HG03432 (cell line): ENCODE data around the gene MKLN1.
"Not testable (repeated sequence)": the region's sequence is repeated elsewhere in the genome, so short reads cannot be mapped to it uniquely, and the experiment has no call there.

Experiments used
- ATAC-seq: cut with Tn5 transposase; IDR thresholded peaks from one replicate; pipeline ENCODE4 v1.9.1; 2021; ENCODE audit warnings: mild to moderate bottlenecking, moderate library complexity; ENCODE audit not compliant: unreplicated experiment

Gene MKLN1

DNA sequence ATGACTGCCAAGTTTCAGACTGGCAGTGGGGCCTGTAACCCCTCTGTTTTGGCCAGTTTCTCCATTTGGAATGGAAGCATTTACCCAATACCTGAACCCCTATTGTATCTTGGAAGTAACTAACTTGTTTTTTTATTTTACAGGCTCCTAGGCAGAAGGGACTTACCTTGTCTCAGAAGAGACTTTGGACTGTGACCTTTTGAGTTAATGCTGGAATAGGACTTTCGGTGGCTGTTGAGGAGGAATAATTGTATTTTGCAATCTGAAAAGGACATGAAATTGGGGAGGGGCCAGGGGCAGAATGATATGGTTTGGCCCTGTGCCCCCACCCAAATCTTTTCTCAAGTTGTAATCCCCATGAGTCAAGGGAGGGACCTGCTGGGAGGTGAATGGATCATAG is 20.0 kb upstream of the MKLN1 start:
- no peak for ATAC-seq

DNA sequence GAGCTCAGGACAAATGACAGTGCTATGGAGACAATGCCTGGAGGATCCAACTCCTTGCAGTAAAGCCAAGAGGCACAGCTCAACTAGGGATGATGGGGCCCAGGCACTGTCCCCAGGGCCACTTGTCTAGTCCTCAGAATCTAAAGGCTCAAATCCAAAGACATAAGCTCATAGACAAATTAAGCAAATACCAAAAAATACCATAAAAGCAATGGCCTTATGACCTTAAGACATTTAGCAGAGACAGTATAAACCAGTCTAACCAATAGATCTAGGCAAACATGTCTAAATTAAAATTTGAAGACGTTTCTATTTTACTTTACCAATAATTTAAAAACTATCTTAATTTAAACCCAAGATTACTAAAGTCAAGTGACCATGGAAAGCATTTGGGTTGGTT is 14.8 kb upstream of the MKLN1 start:
- ATAC-seq = no peak

DNA sequence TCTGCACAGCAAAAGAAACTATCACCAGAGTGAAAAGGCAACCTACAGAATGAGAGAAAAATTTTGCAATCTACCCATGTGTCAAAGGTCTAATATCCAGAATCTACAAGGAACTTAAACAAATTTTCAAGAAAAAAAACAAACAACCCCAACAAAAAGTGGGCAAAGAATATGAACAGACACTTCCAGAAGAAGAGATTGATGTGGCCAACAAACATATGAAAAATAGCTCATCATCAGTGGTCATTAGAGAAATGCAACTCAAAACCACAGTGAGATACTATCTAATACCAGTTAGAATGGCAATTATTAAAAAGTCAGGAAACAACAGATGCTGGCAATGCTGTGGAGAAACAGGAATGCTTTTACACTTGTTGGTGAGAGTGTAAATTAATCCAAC is 7.1 kb upstream of the MKLN1 start:
- ATAC-seq = no peak

GRCh38 chr7:131321656-131322055 is 6.0 kb upstream of the MKLN1 start:
- ATAC-seq = no peak

- ATAC-seq = no peak
Observed at GRCh38 chr7:131322061-131322460, 5.6 kb upstream of the MKLN1 start.

DNA sequence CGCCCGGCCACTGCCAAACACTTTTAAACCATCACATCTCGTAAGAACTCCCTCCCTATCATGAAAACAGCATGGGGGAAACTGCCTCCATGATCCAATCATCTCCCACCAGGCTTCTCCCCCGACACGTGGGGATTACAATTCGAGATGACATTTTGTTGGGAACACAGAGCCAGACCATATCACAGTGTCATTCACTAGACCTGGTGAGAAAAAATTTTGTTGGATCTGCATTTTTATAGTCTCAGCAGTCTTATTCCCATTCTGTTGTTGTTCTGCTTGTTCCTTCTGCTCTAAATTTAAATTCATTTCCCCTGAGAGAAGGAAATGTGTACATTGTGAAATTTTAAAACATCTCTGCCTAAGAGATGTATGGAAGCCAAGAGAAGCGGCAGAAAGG is 4.8 kb upstream of the MKLN1 start:
- ATAC-seq = no peak

DNA sequence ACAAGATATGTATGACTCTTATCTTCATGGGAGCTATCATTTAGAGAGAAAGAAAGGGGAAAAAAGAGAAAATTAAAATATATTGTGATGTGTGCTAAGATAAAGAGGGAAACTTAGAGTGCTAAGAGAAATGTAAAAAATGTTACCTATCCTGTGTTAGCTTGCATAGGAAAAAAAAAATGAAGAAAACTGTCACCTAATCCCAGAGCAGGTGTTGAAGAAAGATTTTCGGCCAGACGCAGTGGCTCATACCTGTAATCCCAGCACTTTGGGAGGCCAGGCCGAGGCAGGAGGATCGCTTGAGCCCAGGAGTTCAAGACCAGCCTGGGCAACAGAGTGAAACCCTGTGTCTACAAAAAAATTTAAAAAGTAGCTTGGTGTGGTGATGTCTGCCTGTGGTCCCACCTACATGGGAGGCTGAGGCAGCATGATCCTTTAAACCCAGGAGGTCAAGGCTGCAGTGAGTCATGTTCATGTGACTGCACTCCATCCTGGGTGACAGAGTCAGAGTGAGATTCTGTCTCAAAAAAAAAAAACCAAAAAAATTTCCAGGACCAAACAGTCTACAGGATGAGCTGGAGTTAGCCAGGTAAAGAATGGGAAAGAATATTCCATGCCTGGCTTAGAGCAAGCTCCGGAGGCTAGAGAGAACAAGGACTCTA is 2.4 kb upstream of the MKLN1 start:
- ATAC-seq = no peak

DNA sequence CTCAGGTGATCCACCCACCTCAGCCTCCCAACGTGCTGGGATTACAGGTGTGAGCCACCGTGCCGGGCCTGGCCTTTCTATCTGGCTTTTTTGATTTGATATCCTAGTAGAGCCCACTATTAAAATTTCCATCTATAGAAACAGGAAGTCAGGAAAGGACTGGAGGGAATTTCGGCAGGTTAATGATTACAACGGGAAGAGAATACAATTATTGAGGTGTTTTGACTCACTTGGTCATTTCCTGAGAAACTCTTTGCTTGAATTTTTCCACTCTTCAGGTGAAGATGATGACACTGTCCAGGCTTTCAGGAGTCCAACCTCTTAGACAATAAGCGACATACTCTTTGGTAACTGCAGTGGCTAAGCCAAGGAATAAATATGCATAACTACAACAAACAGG is 1.1 kb upstream of the MKLN1 start:
- no peak for ATAC-seq

DNA sequence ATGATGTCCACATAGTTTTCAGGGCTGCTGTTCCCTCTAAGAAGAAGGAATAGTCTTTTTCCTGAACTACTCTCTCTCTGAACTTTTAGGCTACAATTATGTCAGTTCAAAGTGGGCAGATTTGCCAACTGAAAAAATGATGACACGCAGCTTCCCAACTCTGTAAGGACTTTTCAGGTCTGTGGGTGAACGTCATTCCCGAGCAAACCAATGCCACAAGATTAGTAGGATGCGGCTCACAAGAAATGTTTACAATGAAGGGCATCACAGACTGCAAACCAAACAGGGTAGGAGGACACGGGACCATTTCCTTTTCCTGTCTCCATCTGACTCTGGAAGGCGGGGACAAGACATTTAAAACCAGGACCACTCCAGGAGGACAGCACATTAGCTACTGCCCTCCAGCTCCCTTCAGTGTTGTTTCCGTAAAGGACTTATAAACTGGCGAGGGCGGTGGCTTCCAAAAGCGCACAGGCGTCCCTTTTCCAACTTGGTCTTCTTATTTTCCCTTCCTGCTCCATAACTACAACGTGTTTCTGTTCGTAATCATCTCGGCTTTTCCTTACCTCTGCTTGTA is 539 bp upstream of the MKLN1 start:
- peak; percentile 14 for ATAC-seq

DNA sequence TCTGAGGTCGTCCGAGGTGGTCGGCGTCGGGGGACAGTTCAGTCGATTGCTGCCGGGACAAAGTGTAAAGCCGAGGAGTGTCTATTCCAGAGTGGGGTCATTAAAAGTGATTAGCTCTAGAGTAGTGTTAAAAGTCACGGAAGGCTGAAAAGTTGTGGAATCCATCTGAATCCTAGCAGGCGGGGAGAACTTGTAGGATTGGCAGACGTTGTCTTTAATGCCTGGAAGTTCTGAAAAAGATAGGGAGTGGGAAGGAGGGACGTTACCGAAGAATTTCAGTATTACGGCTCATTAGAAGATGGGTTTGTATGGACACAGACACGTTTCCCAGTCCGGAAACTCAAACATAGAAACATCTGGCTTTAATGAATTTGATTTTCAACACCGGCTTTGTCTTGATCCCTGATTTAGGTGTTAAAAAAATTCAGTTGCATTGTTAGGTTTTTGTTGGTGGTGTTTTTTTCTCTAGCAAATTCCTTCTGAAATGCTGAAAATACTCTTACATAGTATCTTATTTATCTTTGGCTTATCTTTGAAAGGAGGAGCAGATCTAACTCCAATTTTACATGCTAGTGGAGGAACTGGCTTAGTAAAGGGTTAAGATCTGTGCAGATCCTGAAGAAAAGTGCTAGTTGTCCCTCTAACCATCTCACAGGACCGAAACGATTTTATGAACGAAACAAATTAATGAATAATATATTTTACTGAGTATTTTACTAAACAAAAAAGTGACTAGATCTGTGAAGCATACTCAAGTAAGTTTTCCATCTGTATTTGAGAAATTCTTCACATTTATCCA is 900 bp downstream of the MKLN1 start:
- no peak for ATAC-seq

DNA sequence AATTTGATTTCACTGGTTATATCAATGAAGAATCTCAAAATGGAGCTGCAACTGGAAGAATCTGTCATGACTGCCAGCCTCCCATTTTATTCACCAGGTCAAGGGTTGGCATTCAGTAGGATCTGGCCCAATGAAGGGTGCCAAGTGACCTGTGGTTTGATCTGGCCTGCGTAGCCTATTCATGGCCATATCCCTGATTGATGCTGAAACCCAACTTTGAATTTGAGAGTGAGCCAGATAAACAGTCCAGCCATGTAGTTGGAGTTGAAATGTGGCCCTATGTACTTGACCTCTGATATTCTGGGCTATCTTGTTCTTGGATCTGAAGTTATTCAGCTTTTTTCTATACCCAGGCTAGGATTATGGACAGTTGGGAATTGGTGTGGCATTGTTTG is 1.5 kb downstream of the MKLN1 start:
- no peak for ATAC-seq

GRCh38 chr7:131330299-131330698 is 2.6 kb downstream of the MKLN1 start:
- ATAC-seq = no peak

DNA sequence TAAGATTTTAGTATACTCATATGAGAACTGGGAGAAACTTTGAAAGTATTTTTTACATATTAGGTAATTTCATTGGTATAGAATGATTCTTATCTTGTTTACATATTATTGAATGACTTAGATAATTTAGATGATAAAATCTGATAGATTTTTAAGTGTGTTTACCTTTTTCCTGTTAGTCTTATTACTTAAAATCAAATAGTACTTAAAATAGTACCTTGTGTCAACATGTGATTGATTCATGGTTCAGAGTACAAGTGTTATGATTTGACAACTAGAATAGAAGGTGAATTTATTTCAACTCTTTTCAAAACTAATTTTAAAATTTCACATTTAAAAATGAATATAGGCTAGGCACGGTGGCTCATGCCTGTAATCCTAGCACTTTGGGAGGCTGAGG is 4.1 kb downstream of the MKLN1 start:
- no peak for ATAC-seq

- not testable (repeated sequence) for ATAC-seq
Observed at GRCh38 chr7:131332729-131333128, 5.1 kb downstream of the MKLN1 start.

DNA sequence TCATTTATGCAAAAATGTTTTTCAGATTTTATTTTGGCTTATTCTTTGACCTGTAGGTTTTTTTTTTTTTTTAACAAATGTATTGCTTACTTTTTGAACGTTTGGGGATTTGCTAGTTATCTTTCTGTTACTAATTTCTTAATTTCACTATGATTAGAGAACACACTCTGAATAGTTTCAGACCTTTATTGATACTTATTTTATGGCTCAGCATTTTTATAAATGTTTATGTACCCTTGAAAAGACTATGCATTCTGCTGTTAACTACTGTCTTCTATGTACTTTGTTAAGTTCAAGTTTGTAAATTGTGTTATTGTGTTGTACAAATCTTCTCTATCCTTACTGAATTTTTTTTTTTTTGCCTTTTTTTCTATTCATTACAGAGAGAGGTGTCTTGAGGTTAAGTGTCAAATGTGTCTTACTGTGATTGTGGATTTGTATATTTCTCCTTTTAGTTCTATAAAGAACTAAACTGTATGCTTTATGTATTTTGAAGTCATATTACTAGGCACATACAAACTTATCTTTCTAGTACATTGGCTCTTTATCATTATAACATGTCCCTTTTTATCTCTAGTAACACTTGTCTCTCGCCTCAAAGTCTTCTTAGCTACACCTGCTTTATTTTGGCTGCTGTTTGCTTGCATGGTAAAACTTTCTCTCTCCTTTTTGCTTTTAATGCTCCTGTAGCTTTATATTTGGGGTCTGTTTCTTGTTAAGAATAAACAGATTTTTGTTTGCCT is 8.1 kb downstream of the MKLN1 start:
- ATAC-seq = no peak

- ATAC-seq = no peak
Observed at GRCh38 chr7:131336956-131337355, 9.3 kb downstream of the MKLN1 start.

DNA sequence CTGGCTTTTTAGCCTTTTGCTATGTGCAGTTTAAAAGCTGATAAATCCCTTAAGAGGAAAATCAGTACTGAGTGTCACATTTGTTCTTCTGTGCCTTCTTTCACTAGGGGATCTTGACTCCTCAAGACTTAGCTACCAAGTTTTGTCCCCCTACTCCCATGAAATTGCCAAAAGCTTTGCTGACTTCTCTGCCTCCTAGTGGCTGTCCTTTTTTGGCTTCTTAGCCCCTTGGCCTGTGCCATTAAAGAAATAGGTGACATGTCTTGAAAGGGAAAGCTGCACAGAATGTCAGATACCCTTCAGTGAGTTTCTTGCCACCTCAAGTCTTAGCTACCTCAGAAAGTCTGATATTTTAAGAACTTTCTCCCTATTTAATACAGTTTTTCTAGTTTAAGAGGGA is 10.5 kb downstream of the MKLN1 start:
- ATAC-seq = no peak

DNA sequence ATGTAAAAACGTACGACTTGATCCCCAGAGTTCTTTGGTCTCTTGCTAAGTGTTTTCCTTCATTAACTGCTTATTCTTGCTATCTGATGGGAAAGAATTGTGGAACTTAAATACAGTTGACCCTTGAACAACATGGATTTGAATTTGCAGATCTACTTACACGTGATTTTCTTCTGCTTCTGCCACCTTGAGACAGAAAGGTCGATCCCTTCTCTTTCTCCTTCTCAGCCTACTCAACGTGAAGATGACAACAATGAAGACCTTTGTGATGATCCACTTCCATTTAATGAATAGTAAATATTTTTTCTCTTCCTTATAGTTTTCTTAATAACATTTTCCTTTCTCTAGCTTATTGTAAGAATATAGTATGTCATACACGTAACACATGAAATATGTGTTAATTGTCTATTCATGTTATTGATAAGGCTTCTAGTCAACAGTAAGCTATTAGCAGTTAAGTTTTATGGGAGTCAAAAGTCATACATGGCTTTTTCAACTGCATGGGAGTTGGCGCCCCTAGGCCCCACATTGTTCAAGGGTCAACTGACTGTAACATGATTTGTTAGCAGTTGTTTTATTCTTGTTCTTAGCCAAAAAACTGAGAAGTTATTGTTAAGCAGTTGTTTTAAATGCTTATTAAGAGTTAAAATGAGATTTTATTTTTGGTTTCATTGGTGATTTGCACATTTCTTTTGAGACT is 11.2 kb downstream of the MKLN1 start:
- ATAC-seq = no peak

GRCh38 chr7:131341690-131342089 is 14.0 kb downstream of the MKLN1 start:
- ATAC-seq = no peak

GRCh38 chr7:131342864-131343442 is 15.3 kb downstream of the MKLN1 start:
- no peak for ATAC-seq
